Lung (tissue), 12 donors: ENCODE results near the gene NINL. TPM values are rescaled to one million over a fixed set of nuclear protein-coding genes. Genes with fewer than 3 reads are reported as not detected.
A peak's percentile ranks its signal among the peaks of the same experiment; 100 is the strongest.

ENCODE experiments used
- ATAC-seq: fragments of 200-7000 bp; cut with Tn5 transposase; one replicate; pipeline ENCODE4 v1.9.1; 2020; ENCODE audit warnings: moderate number of reproducible peaks; ENCODE audit not compliant: insufficient read depth, low FRiP score
- DNase-seq, 3 donors: peaks; one replicate each; pipeline ENCODE4 v3.0.0-alpha.2; 2013 to 2017
- H3K27ac ChIP-seq, 2 donors: one replicate each; pipeline ENCODE4 v1.5.1; 2013; ENCODE audit warnings: mild to moderate bottlenecking in 2 of 2, moderate library complexity in 2 of 2, control low read depth in 1 of 2, inconsistent platforms in 1 of 2, low read depth in 1 of 2, low read length in 1 of 2
- H3K27me3 ChIP-seq, 3 donors: one replicate each; pipeline ENCODE4 v1.5.1; 2013; ENCODE audit warnings: low read length in 2 of 3; ENCODE audit not compliant: control insufficient read depth in 3 of 3, insufficient read depth in 3 of 3
- H3K36me3 ChIP-seq, 4 donors: one replicate each; pipeline ENCODE4 v1.5.1; 2013; ENCODE audit warnings: low read length in 4 of 4, mild to moderate bottlenecking in 1 of 4, moderate library complexity in 1 of 4; ENCODE audit not compliant: control insufficient read depth in 4 of 4, insufficient read depth in 4 of 4
- H3K4me1 ChIP-seq, 5 donors: one replicate each; pipeline ENCODE4 v1.5.1; 2013; ENCODE audit warnings: low read length in 5 of 5, mild to moderate bottlenecking in 2 of 5, moderate library complexity in 1 of 5; ENCODE audit not compliant: control insufficient read depth in 5 of 5, insufficient read depth in 5 of 5
- H3K4me3 ChIP-seq: one replicate; pipeline ENCODE4 v1.5.1; 2013; ENCODE audit warnings: mild to moderate bottlenecking, control low read depth, moderate library complexity
- H3K9ac ChIP-seq, 2 donors: one replicate each; pipeline ENCODE4 v1.5.1; 2013; ENCODE audit warnings: low read length in 2 of 2, control low read depth in 1 of 2; ENCODE audit not compliant: insufficient read depth in 1 of 2
- H3K9me3 ChIP-seq, 4 donors: one replicate each; pipeline ENCODE4 v1.5.1; 2013; ENCODE audit warnings: low read length in 3 of 4, mild to moderate bottlenecking in 1 of 4, moderate library complexity in 1 of 4; ENCODE audit not compliant: control insufficient read depth in 4 of 4, insufficient read depth in 3 of 4
- CTCF ChIP-seq: IDR thresholded peaks from 2 replicates; pipeline ENCODE4 v1.5.1; 2012; ENCODE audit warnings: mild to moderate bottlenecking; ENCODE audit errors: control extremely low read depth, extremely low read depth
- WGBS, 2 donors: extraction: QIAGEN DNeasy Blood & Tissue Kit; methylation state at CpG; one replicate each; pipeline ENCODE4 v1.1.7; 2013; 5-methylcytosine and 5-hydroxymethylcytosine counted together
- polyA plus RNA-seq, 2 donors: library from polyadenylated mRNA; stranded (reverse); fragments of 200-250 nt; gene quantifications; one replicate each; pipeline ENCODE4 v1.2.1, GENCODE V29; 2013
- total RNA-seq, 2 donors: library from RNA; depleted of rRNA in 1 of 2; stranded (reverse); fragments of >200 nt in 1 of 2; gene quantifications; one replicate each; pipeline ENCODE4 v1.2.1, GENCODE V29; 2014 to 2021
- donor health status: control.
- donor health status: control.
- donor health status: Bipolar disorder and iron deficiency.
- donor health status: healthy.
- donor health status: DM: yes; HTN: yes; CAD: no.

NINL gene
- total and polyA plus RNA-seq, 4 donors: 4.5 to 25.9 (median 12.0) TPM

- DNase-seq: no peak
These were observed 91.4 kb downstream of the NINL start for GRCh38 chr20:25493748-25494505.

GRCh38 chr20:25493137-25493536, 92.2 kb downstream of the NINL start:
- H3K27me3 ChIP-seq: no peaks in the 10 kb centered on the region
- peak in 1 of 3 donors; percentile 18 for DNase-seq
- no peak overlapping the region for H3K27ac ChIP-seq
- WGBS, 2 donors: 84 to 85% methylated on average over 10 of the region's 10 CpGs
- H3K4me1 ChIP-seq: peaks cover 0 to 3% (median 0%) of the 10 kb centered on the region in 5 donors
- H3K4me3 ChIP-seq: no peak overlapping the region
- ATAC-seq: no peak
- H3K36me3 ChIP-seq: peaks cover 0 to 9% (median 5%) of the 10 kb centered on the region in 4 donors
- no peaks in the 10 kb centered on the region for H3K9me3 ChIP-seq
- TF ChIP-seq CTCF: no peak
- no peak overlapping the region for H3K9ac ChIP-seq

More at GRCh38 chr20:25493748-25494505, 91.4 kb downstream of the NINL start:
- Histone ChIP-seq H3K27ac (no peak overlapping the region), H3K9me3 (no peaks in the 10 kb centered on the region), H3K9ac (no peak overlapping the region), H3K4me1 (peaks cover 0 to 3% (median 0%) of the 10 kb centered on the region in 5 donors), H3K27me3 (no peaks in the 10 kb centered on the region), H3K4me3 (no peak overlapping the region), H3K36me3 (peaks cover 0 to 8% (median 7%) of the 10 kb centered on the region in 4 donors)
- TF ChIP-seq CTCF: no peak
- ATAC-seq: no peak
- 91 to 95% methylated on average over 10 of the region's 10 CpGs for WGBS, 2 donors

GRCh38 chr20:25491446-25492038, 93.8 kb downstream of the NINL start:
- Histone ChIP-seq H3K27me3 (no peaks in the 10 kb centered on the region), H3K27ac (no peak overlapping the region), H3K9ac (no peak overlapping the region), H3K4me3 (no peak overlapping the region), H3K4me1 (peaks cover 0 to 3% (median 0%) of the 10 kb centered on the region in 5 donors), H3K36me3 (peaks cover 0 to 14% (median 5%) of the 10 kb centered on the region in 4 donors), H3K9me3 (no peaks in the 10 kb centered on the region)
- no peak for DNase-seq
- no peak for ATAC-seq
- no peak for TF ChIP-seq CTCF
- 90 to 92% methylated on average over 12 of the region's 12 CpGs for WGBS, 2 donors
